ENCODE results near the gene KEAP1.
A peak's percentile ranks its signal among the peaks of the same experiment; 100 is the strongest.

Gene KEAP1

DNA sequence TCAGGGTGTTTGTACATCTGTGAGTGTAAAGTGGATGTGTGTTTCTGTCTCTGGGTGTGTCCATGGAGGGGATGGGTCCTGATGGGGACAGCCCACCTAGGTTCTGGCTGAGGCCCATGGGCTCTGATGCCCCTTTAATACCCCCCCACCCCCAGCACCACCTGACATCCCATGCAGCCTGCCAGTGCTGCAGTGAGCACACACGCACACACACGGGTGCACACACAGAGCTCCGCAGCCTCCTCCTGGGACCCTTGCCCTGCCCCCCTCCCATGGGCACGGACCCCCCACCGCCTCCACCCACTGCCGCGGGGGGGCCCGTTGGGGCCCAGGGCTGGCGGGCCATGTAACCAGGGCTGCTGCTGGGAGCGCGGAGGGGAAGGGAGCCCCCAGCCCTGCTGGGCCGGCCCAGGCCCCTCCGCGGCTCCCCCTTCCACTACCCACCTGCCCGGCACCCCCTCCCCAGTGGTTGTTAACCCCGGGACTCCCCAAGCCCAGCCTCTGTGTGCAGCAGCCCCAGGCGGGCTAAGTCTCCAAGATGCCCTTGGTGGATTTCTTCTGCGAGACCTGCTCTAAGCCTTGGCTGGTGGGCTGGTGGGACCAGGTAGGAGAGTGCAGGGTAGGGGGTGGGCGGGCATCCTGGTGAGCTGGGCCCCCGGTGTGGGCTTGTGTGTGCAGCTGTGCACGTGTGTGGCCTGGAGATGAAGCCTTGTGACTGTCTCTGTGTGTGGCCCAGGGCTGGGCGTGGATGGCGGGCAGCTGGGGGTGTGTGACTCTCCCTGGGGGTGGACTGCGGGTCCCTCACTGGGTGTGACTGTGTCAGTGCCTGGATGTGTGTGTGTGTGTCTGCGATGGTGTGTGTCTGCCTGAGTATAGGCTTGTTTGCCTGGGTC lies 50.2 kb downstream of the KEAP1 start:
- peak; percentile 72 for FAIRE-seq

DNA sequence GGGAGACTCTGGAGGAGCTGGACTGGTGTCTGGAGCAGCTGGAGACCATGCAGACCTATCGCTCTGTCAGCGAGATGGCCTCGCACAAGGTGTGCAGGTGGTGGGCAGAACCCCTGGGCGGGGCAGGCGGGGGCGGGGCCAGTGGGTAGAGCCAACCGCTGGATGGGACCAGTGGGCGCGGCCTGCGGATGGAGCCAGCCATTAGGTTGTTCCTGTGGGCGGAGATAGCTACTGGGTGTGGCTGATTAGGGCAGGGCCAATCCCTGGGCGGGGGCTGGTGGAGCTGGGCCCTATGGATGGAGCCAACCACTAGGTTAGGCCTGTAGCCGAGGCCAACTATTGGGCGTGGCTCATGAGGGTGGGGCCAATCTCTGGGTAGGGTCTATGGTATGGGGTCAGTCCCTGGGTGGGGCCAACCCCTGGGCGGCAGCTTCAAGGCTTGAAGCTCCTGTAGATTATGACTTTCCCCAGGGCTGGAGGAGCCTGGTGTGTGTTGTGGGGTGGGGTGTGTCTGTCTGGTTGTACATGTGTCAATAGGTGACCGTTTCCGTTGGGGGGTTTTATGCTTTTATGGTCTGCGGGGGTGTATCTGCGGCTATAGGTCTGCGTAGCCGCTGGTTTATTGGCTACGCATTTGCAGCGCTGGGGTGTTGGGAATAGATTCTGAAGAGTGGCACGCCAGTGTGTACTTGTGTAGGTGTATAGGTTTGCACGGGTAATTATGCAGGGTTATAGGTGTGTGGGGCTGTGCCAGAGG lies 52.1 kb downstream of the KEAP1 start:
- no peak for FAIRE-seq

More for the DNA sequence above, 50.2 kb downstream of the KEAP1 start:
- DNase-seq (ENCODE audit: insufficient read length, low spot score): no peak

GRCh38 chr19:10450191-10450852 lies 52.8 kb downstream of the KEAP1 start:
- DNase-seq (ENCODE audit: insufficient read length, low spot score): no peak
- no peak for FAIRE-seq

More for the DNA sequence above, 52.1 kb downstream of the KEAP1 start:
- no peak for DNase-seq (ENCODE audit: insufficient read length, low spot score)

DNA sequence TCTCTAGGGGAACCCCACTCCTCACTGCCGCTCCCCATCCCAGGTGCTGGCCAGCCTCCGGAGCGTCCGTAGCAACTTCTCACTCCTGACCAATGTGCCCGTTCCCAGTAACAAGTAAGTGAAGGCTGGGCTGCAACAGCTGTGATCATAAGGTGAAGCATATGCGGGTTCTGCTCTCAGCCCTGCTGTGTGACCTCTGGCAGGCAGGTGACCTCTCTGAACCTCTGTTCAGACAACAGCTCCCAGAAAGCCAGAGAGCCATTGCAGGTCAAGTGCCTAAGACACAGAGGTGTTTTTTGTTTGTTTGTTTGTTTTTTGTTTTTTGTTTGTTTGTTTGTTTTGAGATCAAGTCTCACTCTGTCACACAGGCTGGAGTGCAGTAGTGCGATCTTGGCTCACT lies 54.1 kb downstream of the KEAP1 start:
- DNase-seq (ENCODE audit: insufficient read length, low spot score) (no peak), FAIRE-seq (no peak)

DNA sequence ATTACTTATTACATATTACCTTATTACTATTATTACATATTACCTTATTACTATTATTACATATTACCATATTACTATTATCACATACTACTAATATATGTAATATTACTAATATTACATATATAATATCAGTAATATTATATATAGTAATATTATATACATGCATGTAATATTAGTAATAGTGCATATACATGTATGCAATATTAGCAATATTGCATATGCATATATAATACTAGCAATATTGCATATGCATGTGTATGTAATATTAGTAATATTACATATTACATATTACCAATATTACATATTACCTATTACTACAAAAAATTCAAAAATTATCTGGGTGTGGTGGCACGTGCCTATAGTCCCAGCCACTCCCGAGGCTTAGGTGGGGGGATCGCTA lies 60.5 kb downstream of the KEAP1 start:
- FAIRE-seq: no peak
- DNase-seq (ENCODE audit: insufficient read length, low spot score): no peak

- DNase-seq (ENCODE audit: insufficient read length, low spot score) (no peak), FAIRE-seq (no peak)
These were observed 63.6 kb downstream of the KEAP1 start for GRCh38 chr19:10439588-10439987.

All from HTR-8/SVneo (cell line).